GM19455 (cell line): ENCODE measurements around the gene PAK3.

ENCODE experiments used
- ATAC-seq: cut with Tn5 transposase; IDR thresholded peaks from one replicate; pipeline ENCODE4 v1.9.1; 2021; ENCODE audit not compliant: unreplicated experiment

The PAK3 gene

DNA sequence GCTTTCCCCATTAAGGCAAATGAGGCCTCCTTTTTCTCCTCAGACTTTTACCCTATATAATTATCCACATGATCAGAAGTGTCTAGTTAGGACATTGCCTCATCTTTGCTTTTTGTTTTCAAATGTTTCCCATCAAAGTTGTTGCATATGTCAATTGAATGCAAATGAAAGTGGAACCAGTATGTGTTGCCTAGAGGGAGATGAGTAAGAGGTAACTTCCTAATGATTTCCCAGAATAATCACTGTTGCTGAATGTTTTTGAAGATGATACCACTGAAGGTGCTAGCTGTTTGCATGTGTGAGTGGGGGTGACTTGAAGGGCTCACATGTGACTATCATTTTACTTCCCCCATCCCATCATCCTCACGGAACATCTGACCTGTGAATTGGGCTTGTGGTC lies 33.9 kb downstream of the PAK3 start:
- ATAC-seq: no peak

DNA sequence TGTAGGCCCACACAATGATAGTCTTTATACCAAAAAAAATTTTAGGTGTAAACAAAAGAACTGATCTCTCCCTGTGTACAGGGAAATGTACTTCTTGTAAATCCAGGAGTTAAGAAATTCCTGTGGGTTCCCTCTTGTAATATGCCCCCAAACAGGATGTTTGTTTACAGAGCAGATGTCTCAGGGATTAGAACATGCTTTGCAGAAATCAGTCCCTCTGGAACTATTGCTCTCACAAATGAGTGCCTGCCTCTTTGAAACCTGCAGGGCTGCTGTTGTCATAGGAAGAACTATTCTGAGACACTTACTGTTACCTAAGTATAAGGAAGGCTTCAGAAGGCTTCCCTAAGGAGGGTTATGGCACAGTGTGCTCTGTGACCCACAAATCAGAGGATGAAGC lies 35.6 kb downstream of the PAK3 start:
- ATAC-seq: no peak

DNA sequence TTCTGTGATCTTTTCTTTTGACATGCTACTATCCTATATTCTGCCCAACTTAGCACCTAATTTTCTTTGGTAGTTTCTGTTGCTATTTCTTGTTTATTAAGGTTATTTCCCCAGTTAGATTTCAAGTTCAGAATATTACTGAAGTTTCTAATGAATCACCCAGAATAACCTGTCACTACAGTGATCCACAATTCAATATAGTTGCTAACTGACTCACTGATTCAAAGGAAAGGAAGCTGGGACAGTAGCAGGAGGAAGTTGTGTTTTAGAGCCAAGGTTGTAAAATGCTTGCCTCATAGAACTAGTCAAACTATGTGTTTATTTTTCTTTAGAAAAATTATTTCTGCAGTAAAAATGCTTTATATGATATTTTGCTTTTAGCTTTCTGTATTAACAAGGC lies 37.4 kb downstream of the PAK3 start:
- no peak for ATAC-seq

GRCh38 chrX:111145878-111146277 lies 49.9 kb downstream of the PAK3 start:
- ATAC-seq: no peak

GRCh38 chrX:111151764-111152163 lies 55.8 kb downstream of the PAK3 start:
- ATAC-seq: no peak

GRCh38 chrX:111159232-111159631 lies 63.2 kb downstream of the PAK3 start:
- no peak for ATAC-seq

- no peak for ATAC-seq
Measured at GRCh38 chrX:111164728-111165127, 68.7 kb downstream of the PAK3 start.

DNA sequence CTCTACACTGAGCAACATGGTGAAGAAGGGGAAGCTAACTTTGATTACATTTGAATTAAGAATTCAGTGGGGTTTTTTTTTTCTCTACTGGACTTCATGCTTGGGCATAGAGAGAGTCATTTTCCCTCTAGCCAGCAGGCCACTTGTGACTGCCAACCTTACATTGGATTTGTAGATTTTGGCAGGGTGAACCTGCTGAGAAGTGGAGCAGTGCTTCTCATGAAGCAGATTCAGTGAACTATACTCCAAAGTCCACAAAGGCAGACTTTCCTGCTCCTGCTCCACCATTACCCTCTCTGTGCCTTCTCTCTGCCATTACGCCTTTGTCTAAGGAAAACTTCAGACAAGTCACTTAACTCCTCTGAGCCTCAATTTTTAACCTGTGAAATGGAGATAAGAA lies 69.9 kb downstream of the PAK3 start:
- ATAC-seq: no peak

DNA sequence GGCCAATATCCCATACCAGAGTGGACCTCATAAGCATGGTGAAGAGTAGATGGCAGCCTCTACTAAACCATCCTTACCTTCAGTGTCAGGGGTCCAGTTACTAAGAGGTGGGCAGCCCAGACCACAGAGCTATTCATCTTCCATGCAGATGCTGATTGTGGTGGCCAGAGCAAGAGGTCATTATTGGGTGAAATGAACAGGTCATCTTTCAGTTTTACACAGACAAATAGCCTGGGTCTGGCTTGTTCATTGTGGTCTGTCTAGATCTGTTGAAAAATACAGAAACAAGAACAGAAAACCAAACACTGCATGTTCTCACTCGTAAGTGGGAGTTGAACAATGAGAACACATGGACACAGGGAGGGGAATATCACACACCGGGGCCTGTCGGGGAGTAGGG lies 71.3 kb downstream of the PAK3 start:
- ATAC-seq: no peak

- no peak for ATAC-seq
Measured at GRCh38 chrX:111168314-111168713, 72.3 kb downstream of the PAK3 start.

DNA sequence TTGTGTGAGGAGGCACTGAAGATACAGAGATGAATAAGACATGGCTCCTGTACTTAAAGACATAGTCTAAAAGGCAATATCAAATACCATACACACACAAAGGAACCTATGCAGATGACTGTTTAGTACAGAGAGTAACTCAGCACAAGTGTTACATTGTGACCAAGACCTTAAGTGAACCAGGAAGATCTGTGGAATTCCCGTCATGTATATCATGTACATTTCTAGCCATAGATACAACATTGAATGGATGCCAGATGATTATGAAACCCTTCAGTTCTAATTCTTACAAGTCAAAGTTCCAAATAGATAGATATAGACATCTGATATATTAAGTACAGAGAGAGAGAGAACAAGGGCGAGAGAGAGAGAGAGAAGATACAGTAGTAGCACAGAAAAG lies 73.2 kb downstream of the PAK3 start:
- ATAC-seq: no peak

GRCh38 chrX:111170017-111170416 lies 74.0 kb downstream of the PAK3 start:
- ATAC-seq: no peak

DNA sequence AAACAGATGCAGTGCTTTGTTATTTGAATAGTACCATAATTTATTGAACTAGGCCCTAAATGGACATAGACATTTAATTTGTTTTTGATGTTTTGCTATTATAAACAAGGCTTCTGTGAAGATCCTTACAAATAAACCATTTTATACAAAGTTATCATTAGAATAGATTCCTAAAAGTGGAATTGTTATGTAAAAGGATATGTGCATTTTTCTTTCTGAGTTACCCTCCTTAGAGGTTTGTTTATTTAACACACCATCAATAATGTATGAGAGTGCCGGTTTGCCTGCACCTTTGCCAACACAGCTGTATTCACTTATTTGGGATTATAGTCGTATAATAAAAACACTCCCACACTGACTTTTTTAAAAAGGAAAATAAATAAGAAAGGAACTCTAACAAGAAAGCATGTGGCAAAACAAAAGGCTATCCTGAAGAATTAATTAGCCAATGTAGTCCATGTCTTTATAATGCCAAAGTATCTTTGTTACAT lies 84.8 kb downstream of the PAK3 start:
- no peak for ATAC-seq

DNA sequence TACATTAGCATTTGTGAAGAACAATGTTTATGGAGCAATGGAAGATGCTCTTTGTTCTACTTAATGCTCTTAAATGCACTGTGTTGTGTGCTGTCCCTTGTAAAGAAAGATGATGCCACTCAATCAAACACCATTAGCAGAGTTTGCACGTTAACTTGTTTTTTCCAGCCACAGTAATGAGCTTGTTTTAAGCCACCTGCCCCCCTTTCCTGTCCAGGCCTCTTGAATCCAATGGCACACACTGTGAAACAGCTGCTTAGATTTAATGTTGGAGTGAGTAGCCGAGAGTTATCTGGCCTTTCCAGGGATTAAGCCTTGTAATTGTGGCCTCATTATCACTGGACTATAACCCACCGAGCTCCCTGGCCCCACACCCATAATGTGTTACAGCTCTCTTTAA lies 86.0 kb downstream of the PAK3 start:
- ATAC-seq: no peak

DNA sequence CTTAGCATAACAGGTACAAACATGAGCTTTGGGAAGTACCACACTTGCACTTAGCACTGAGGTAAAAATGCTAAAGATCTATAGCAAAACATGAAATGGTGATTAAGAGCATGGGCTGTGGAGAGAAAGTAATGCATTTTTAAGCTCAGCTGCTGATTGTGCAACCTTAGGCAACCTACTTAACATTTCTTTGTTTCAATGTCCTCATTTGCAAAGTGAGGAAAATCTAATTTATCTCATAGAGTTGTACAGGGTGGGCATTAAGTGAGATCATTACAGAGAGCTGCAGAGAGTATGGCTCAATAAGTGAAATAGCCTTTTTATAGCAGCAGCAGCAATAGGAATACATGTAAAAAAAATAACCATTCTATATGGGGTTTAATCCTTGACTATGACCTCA lies 87.0 kb downstream of the PAK3 start:
- ATAC-seq: no peak

- ATAC-seq: no peak
Measured at GRCh38 chrX:111191598-111191997, 95.6 kb downstream of the PAK3 start.

GRCh38 chrX:111199505-111199904 lies 103.5 kb downstream of the PAK3 start:
- ATAC-seq: no peak

DNA sequence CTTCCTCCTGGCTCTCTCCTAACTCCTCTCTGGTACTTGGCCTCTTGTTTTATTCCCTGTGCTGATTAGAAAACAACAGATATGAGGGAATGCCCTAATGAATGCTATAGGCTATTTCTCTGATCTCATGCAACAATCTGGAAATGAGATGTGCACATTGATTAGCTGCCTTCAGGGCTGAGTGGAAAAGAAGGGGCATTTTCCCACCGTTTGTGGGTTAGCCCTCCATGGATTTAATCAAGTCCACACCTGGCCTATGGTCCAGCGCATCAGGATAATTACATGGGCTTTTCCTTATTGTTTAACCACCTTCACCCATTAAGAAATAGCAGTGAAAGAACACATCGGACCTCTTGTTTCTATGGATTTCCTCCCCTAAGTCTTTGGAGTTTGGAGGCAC lies 104.3 kb downstream of the PAK3 start:
- no peak for ATAC-seq

- no peak for ATAC-seq
Measured at GRCh38 chrX:111207851-111208250, 111.9 kb downstream of the PAK3 start.

DNA sequence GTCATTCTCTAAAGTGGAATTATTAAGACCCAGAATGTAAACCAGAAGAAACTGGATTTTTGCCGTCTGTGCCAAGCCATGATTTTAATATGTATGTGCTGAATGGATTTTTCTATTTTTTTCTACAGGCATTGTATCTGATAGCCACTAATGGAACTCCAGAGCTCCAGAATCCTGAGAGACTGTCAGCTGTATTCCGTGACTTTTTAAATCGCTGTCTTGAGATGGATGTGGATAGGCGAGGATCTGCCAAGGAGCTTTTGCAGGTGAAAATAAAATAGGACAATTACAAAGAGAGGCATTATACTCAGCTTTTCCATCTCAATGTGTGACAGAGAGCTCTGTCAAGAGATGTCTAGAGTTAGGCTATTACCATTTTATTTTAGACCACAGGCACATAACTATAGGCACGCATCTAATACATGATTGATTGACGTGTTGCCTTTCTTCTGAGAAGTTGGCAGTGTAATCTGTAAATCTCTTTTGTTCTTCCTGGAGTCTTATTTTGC lies 120.4 kb downstream of the PAK3 start:
- no peak for ATAC-seq

- no peak for ATAC-seq
Measured at GRCh38 chrX:111244235-111244750, 148.3 kb downstream of the PAK3 start.

DNA sequence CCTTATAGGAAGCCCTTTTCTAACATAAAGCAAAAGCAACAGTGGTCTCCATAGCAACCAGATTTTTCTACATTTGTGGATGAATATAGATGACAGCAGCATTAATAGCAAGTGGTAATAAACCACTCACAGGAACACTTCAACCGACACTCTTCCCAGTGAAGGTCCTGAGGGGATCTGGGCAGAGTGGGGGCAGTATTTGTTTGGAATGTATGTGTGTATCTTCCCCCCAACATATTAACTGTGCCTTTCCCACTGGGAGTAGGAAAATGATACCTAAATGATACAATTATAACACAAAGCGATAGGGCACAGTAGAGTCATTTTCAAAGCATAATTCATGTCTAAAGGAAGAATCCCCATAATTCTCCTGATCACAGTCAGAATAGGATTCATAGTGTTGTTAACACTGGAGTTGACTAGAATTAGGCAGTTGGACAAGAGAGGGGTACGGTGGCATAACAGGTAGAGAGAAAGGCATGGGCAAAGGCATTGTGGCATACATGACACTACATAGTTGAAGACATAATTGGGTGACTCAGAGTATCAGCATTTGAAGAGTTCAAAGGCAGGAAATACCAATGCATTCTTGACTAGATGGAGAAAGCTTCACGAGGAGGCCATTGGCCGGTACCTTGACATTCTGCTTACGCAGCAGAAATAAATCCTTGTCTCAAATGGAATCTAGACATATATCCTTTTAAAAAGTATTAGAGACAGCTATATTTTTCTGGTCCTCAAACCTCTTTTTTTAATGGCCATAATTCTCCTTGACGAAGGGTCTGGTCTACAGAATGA lies 159.1 kb downstream of the PAK3 start:
- no peak for ATAC-seq

GRCh38 chrX:111257733-111258132 lies 161.7 kb downstream of the PAK3 start:
- ATAC-seq: no peak
